CD14-positive monocyte (primary cell): ENCODE data around the gene SLCO2A1. TPM values are rescaled to one million over a fixed set of nuclear protein-coding genes. Genes with fewer than 3 reads are reported as not detected.

ENCODE experiments used
- DNase-seq, 3 donors: peaks; one replicate each; pipeline ENCODE4 v3.0.0-alpha.2; 2011 to 2022
- H2AFZ ChIP-seq: 2 replicates; pipeline ENCODE4 v1.6.0; 2012; ENCODE audit warnings: mild to moderate bottlenecking, low read depth, low read length, inconsistent platforms; ENCODE audit not compliant: insufficient read depth, poor library complexity, severe bottlenecking
- H3K27ac ChIP-seq, 2 donors: 1 replicate in 1 of 2; 2 replicates in 1 of 2; pipeline ENCODE4 v1.5.1; 2012 to 2013; ENCODE audit warnings: low read length in 2 of 2, control low read depth in 1 of 2, inconsistent platforms in 1 of 2, low read depth in 1 of 2, mild to moderate bottlenecking in 1 of 2
- H3K27me3 ChIP-seq, 2 donors: one replicate each; pipeline versions ENCODE4 v1.6.0 to v1.6.1; 2011 to 2013; ENCODE audit warnings: low read length in 2 of 2; ENCODE audit not compliant: control insufficient read depth in 2 of 2, insufficient read depth in 2 of 2
- H3K36me3 ChIP-seq, 2 donors: replicated peaks in 1 of 2; 1 replicate in 1 of 2; 2 replicates in 1 of 2; pipeline versions ENCODE4 v1.5.1 to v1.6.1; 2012 to 2013; ENCODE audit warnings: low read length in 2 of 2, control low read depth in 1 of 2, inconsistent platforms in 1 of 2, mild to moderate bottlenecking in 1 of 2; ENCODE audit not compliant: insufficient read depth in 2 of 2, control insufficient read depth in 1 of 2
- H3K4me1 ChIP-seq, 2 donors: 1 replicate in 1 of 2; 2 replicates in 1 of 2; pipeline versions ENCODE4 v1.5.1 to v1.6.1; 2012 to 2013; ENCODE audit warnings: low read length in 2 of 2, control low read depth in 1 of 2, inconsistent platforms in 1 of 2, mild to moderate bottlenecking in 1 of 2, moderate library complexity in 1 of 2; ENCODE audit not compliant: insufficient read depth in 2 of 2, control insufficient read depth in 1 of 2
- H3K4me2 ChIP-seq: replicated peaks from 2 replicates; pipeline ENCODE3; 2012; ENCODE audit warnings: low read length, moderate library complexity, mild to moderate bottlenecking; ENCODE audit not compliant: poor library complexity, severe bottlenecking; ENCODE audit errors: extremely low read depth
- H3K4me3 ChIP-seq, 3 experiments: fragments of 200-600 bp in 1 of 3; sonication (generic) in 1 of 3; replicated peaks in 1 of 3; 1 replicate in 2 of 3; 2 replicates in 1 of 3; pipeline ENCODE4 v1.5.1; 2011 to 2013; ENCODE audit warnings: low read length in 3 of 3, mild to moderate bottlenecking in 3 of 3, control low read depth in 2 of 3, low read depth in 2 of 3, inconsistent platforms in 1 of 3, moderate library complexity in 1 of 3
- H3K79me2 ChIP-seq: 2 replicates; pipeline ENCODE4 v1.6.0; 2012; ENCODE audit warnings: mild to moderate bottlenecking, control low read depth, inconsistent platforms, low read length, moderate library complexity; ENCODE audit not compliant: insufficient read depth
- H3K9ac ChIP-seq: 2 replicates; pipeline ENCODE4 v1.6.0; 2017; ENCODE audit warnings: low read length, mild to moderate bottlenecking; ENCODE audit not compliant: insufficient read depth, poor library complexity, severe bottlenecking
- H3K9me3 ChIP-seq, 2 donors: replicated peaks in 1 of 2; 1 replicate in 1 of 2; 2 replicates in 1 of 2; pipeline versions ENCODE4 v1.5.1 to v1.6.1; 2012 to 2013; ENCODE audit warnings: low read length in 2 of 2, control low read depth in 1 of 2; ENCODE audit not compliant: control insufficient read depth in 1 of 2, insufficient read depth in 1 of 2
- H4K20me1 ChIP-seq: 2 replicates; pipeline ENCODE4 v1.6.0; 2012; ENCODE audit warnings: mild to moderate bottlenecking, low read length, control low read depth, moderate library complexity; ENCODE audit not compliant: insufficient read depth
- H3K27ac Mint-ChIP-seq, 7 donors: one replicate each; pipeline ENCODE4 v1.8.0; 2020; ENCODE audit warnings: mild to moderate bottlenecking in 7 of 7, mixed read lengths in 7 of 7, moderate library complexity in 6 of 7, inconsistent platforms in 2 of 7
- H3K27me3 Mint-ChIP-seq, 3 donors: one replicate each; pipeline ENCODE4 v1.8.0; 2021 to 2022; ENCODE audit warnings: low read depth in 3 of 3, mild to moderate bottlenecking in 3 of 3, mixed read lengths in 3 of 3, moderate library complexity in 3 of 3, inconsistent platforms in 1 of 3
- H3K36me3 Mint-ChIP-seq, 2 donors: one replicate each; pipeline ENCODE4 v1.8.0; 2020; ENCODE audit warnings: mixed read lengths in 2 of 2, inconsistent platforms in 1 of 2, mild to moderate bottlenecking in 1 of 2
- H3K4me1 Mint-ChIP-seq: one replicate; pipeline ENCODE4 v1.8.0; 2020; ENCODE audit warnings: mild to moderate bottlenecking, mixed read lengths
- H3K4me3 Mint-ChIP-seq, 2 donors: one replicate each; pipeline ENCODE4 v1.8.0; 2020; ENCODE audit warnings: mild to moderate bottlenecking in 2 of 2, mixed read lengths in 2 of 2, moderate library complexity in 1 of 2
- H3K9me3 Mint-ChIP-seq, 7 donors: one replicate each; pipeline ENCODE4 v1.8.0; 2020 to 2022; ENCODE audit warnings: mixed read lengths in 7 of 7, mild to moderate bottlenecking in 6 of 7, moderate library complexity in 6 of 7, inconsistent platforms in 2 of 7
- CTCF ChIP-seq: fragments of 200-600 bp; IDR thresholded peaks from one replicate; pipeline ENCODE4 v1.8.0; 2022; ENCODE audit warnings: antibody characterized with exemption, mild to moderate bottlenecking
- WGBS: methylation state at CpG from one replicate; pipeline ENCODE4 v1.1.5; 2013; ENCODE audit warnings: missing lambda C conversion rate; ENCODE audit not compliant: insufficient coverage; 5-methylcytosine and 5-hydroxymethylcytosine counted together
- intact Hi-C, 2 donors: fragments of 100-400 bp; cut with micrococcal nuclease; formaldehyde crosslinking; loops; one replicate each; pipeline versions ENCODE4 v1.15.0 to v1.15.1; 2023
- polyA plus RNA-seq, 3 donors: library from polyadenylated mRNA; depleted of rRNA in 1 of 3; unstranded in 2 of 3; stranded (reverse) in 1 of 3; fragments of 300-500 nt in 2 of 3; fragments of >200 nt in 1 of 3; fragmentation: Illumina TruSeq in 2 of 3; gene quantifications; 1 replicate in 2 of 3; 2 replicates in 1 of 3; pipeline ENCODE4 v1.2.3, GENCODE V29; 2012 to 2021

The SLCO2A1 gene
- polyA plus RNA-seq, 3 donors = 0.12 TPM; not detected in 2

- H3K27ac ChIP-seq = no peak overlapping the region
- peaks cover 0 to 5% (median 0%) of the 10 kb centered on the region in 7 donors for H3K9me3 Mint-ChIP-seq
- 80% methylated on average over 5 of the region's 10 CpGs for WGBS
- H3K4me1 ChIP-seq = no peaks in the 10 kb centered on the region
- no peaks in the 10 kb centered on the region for H3K79me2 ChIP-seq
- H3K9ac ChIP-seq = no peak overlapping the region
- intact Hi-C loops = no loop called here
- no peak for TF ChIP-seq CTCF
- H3K27ac Mint-ChIP-seq = no peak overlapping the region
- no peak overlapping the region for H2AFZ ChIP-seq
- H4K20me1 ChIP-seq = no peaks in the 10 kb centered on the region
- H3K27me3 Mint-ChIP-seq = peaks cover 0 to 6% (median 4%) of the 10 kb centered on the region in 3 donors
- H3K27me3 ChIP-seq = peaks cover 0 to 5% of the 10 kb centered on the region in 2 donors
- no peaks in the 10 kb centered on the region for H3K36me3 Mint-ChIP-seq
- no peak for DNase-seq
- no peak overlapping the region for H3K4me3 ChIP-seq
- no peak overlapping the region for H3K4me2 ChIP-seq
- H3K9me3 ChIP-seq = no peaks in the 10 kb centered on the region
- H3K4me3 Mint-ChIP-seq = no peak overlapping the region
- H3K4me1 Mint-ChIP-seq = no peaks in the 10 kb centered on the region
- H3K36me3 ChIP-seq = no peaks in the 10 kb centered on the region
Measured at GRCh38 chr3:133915685-133916658, 113.8 kb downstream of the SLCO2A1 start.

- Mint-ChIP-seq H3K4me1 (no peaks in the 10 kb centered on the region), H3K27ac (no peak overlapping the region), H3K27me3 (peaks cover 0 to 6% (median 1%) of the 10 kb centered on the region in 3 donors), H3K9me3 (peaks cover 0 to 5% (median 0%) of the 10 kb centered on the region in 7 donors), H3K4me3 (no peak overlapping the region), H3K36me3 (no peaks in the 10 kb centered on the region)
- no peaks in the 10 kb centered on the region for H3K36me3 ChIP-seq
- no peak overlapping the region for H3K4me3 ChIP-seq
- no peaks in the 10 kb centered on the region for H3K4me1 ChIP-seq
- H2AFZ ChIP-seq = no peak overlapping the region
- H3K9me3 ChIP-seq = no peaks in the 10 kb centered on the region
- no peaks in the 10 kb centered on the region for H3K79me2 ChIP-seq
- H4K20me1 ChIP-seq = no peaks in the 10 kb centered on the region
- H3K27me3 ChIP-seq = peaks cover 0 to 5% of the 10 kb centered on the region in 2 donors
- H3K27ac ChIP-seq = no peak overlapping the region
- DNase-seq = no peak
- WGBS = 92% methylated on average over 9 of the region's 12 CpGs
- no peak overlapping the region for H3K4me2 ChIP-seq
- TF ChIP-seq CTCF = no peak
- no peak overlapping the region for H3K9ac ChIP-seq
- intact Hi-C loops = no loop called here
Measured at GRCh38 chr3:133914839-133915600, 114.7 kb downstream of the SLCO2A1 start.
